HG02763 (cell line): ENCODE data around the gene GOLGA6L7.
"Not testable (repeated sequence)": the region's sequence is repeated elsewhere in the genome, so short reads cannot be mapped to it uniquely, and the experiment has no call there.

Experiments
- ATAC-seq: cut with Tn5 transposase; IDR thresholded peaks from one replicate; pipeline ENCODE4 v1.9.1; 2021; ENCODE audit warnings: mild to moderate bottlenecking, moderate library complexity; ENCODE audit not compliant: unreplicated experiment

The GOLGA6L7 gene, protein sequence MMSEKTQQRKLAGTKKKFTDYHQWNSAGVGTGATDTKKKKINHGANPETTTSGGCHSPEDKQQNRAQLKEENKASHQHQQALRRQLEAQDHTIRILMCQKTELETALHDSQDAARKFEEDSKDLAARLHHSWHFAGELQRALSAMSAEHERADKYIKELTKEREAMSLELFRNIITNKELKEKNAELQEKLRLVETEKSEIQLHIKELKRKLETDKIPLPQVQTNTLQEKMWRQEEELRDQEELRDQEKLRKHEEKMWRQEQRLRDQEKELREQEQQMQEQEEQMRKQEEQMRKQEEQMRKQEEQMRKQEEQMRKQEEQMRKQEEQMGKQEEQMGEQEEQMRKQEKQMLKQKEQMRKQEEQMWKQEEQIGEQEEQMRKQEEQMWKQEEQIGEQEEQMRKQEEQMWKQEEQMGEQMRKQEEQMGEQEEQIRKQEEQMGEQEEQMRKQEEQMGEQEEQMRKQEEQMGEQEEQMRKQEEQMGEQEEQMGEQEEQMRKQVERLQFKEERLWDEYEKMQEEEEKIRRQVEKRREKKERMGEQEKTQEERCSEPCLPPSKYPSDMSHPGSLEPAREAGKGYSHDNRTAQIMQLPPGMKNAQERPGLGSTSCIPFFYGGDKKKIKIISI

DNA sequence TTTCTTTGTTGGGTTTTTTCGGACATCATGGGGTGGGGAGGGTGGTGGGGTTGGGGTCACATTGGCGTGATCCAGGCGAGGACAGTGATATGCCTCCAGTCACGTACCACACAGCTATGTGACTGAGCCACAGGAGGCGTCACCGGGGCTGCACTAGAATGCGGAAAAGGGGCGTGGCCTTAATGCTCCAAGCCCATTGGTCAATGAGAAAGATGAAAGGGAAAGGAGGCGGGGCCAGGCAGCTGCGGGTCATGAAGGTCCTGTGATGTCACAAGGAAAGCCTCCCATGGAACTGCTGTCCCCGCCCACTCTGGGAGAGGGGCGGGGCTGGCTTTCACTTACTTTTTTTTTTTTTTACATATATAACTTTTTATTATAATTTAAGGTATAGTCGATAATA is at the start of gene GOLGA6L7:
Gene GOLGA6L7 (minus strand): TSS at position 124 of the 400 bp plus-strand sequence. CDS start 95 bp downstream, at position 29.
- not testable (repeated sequence) for ATAC-seq

DNA sequence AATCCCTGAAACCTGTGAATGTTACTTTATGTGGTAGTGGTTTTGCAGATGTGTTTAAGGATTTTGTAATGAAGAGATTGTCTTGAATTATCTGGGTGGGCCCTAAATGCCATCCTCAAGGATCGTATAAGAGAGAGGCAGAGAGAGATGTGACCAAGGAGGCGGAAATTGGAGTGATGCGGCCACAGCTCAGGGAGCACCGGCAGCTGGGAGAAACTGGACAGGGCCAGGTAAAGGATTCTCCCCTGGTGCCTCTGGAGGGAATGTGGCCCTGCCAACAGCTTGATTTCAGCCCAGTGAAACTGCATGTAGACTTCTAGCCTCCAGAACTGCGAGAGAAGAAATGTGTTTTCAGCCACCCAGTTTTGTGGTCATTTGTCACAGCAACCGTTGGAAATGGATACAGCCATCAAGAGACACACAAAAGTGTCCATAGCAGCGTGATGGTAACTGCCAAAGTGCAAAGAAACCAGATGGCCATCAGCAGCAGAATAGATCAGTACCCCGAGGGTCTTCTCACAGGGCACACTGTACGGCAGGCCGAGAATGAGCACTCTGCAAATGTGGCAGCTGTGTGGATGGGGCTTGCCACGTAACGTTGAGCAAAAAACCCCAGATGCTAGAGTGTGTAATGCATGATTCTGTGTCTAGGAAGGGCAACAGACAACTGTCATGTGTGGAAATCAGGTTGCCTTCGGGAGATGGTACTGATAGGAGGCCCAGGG is 49.6 kb upstream of the GOLGA6L7 start:
- ATAC-seq, result no peak

DNA sequence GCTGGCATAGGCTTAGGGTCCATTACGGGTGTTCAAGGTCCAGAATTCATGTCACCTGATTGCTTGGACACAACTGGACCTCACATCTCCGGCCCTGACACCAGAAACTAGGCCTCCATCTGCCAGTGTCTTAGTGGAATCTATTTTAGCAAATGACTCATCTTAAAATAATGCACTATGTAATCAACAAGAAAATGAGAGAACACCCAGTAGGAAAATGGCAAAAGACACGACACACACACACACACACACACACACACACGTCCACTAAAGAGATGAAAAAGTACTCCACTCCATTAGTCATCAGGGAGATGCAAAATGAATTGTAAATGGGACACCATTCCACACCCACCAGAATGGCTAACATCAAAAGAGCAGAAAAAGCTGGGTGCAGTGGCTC is 48.5 kb upstream of the GOLGA6L7 start:
- ATAC-seq, result no peak

DNA sequence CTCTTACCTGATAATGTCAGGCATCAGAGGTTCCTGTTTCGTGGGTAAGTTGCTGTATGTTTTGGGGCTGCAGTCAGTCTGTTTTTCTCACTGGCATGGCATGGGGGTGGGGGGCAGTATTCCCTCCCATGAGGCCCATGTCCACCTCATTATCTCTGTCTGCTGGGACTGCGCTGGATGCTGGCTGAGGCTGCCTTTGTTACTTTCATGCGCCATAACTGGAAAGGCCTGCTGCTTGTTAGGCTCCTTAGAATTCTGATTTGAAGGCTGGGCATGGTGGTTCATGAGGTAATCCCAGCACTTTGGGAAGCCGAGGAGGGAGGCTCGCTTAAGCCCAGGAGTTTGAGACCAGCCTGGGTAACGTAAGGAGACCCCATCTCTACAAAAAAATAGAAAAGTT is 47.1 kb upstream of the GOLGA6L7 start:
- no peak for ATAC-seq

DNA sequence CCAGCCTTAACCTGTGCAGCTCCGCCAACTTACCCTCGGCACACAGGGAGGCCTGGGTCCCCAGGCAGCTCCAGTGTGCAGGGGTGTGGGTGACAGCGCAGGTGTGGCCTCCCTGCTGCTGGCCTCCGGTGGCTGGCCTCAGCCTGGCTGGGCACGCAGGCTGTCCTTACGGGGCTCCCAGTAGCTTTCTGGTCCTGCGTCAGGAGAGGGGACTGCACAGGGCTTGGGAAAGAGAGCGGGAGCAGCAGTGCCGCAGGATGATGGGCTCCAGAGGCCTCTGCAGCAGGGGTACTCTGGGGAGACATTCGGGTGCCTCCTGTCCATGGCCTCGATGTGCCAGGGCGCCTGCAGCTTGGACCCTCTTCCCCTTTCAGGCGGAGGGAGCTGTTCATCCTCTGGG is 46.7 kb upstream of the GOLGA6L7 start:
- no peak for ATAC-seq

DNA sequence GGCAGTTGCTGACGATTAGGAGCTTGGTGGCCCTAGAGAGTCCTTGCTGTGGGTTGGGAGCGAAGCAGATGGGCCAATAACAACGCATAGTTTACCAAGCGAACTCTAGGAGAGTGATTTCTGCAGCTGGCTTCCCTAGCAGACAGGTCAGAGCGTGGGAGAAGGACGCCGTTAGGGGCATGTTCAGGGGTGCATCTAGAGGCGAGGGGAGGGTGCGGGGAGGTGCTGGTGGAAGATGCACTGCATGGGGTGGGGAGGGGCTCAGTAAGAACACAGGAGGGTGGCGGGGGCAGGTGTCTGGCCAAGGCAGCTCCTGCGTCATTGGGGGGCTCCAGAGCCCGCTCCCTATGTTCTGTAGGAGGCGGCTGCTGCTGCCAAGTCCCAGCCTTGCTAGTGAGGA is 46.2 kb upstream of the GOLGA6L7 start:
- no peak for ATAC-seq

DNA sequence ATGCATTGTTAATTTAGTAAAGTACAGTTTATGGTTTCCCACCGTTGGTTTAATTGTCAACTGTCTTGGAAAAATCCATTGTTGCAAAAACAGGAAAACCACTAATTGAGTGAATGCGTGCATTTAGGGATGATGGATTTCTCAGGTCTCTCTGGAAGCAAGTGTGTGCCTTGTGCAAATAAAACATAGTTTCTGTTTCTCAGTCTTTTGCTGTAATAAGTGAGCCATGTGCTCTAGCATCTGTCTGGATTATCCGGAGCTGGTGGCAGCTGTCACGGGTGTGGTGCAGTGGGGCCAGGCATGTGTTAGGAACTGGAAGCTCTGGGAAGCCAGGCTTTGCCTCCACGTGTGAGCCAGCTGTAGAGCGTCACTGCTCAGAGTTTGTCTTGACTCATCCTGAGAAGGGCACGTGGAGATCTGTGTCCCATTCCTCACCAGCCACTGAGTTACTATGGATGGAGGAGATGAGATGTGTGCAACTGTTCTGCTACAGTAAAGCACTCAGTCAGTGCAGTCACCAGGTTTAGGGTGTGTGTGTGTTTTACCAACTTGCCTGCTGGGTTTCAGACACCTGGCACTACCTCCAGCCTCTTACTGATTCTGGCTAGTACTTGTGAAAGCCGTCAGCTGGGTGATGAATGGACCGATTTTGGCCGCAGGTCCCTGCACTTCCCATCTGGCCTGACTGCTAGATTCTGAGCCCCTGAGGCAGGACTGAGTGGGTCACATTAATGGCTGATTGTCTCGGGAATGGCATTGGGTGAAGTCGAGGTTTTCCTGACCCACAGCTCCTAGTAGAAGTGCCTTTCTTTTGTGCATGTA is 44.6 kb upstream of the GOLGA6L7 start:
- no peak for ATAC-seq

DNA sequence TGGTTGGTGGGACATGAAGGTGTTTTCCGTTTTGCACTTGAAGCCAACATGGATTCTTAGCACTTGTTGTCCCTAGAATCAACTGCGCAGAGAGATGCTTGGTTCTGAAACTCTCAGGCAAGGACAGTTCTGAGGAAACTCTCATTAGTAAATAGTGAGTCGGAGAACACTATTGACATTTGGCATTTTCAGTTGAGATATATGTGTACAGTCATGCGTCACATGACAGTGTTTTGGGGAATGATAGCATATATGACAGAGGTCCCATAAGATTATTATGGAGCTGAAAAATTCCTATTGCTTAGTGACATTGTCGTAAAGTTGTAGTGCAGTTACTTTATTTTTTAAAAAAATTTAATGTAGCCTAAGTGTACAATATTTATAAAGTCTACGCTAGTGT is 43.1 kb upstream of the GOLGA6L7 start:
- ATAC-seq, result no peak

DNA sequence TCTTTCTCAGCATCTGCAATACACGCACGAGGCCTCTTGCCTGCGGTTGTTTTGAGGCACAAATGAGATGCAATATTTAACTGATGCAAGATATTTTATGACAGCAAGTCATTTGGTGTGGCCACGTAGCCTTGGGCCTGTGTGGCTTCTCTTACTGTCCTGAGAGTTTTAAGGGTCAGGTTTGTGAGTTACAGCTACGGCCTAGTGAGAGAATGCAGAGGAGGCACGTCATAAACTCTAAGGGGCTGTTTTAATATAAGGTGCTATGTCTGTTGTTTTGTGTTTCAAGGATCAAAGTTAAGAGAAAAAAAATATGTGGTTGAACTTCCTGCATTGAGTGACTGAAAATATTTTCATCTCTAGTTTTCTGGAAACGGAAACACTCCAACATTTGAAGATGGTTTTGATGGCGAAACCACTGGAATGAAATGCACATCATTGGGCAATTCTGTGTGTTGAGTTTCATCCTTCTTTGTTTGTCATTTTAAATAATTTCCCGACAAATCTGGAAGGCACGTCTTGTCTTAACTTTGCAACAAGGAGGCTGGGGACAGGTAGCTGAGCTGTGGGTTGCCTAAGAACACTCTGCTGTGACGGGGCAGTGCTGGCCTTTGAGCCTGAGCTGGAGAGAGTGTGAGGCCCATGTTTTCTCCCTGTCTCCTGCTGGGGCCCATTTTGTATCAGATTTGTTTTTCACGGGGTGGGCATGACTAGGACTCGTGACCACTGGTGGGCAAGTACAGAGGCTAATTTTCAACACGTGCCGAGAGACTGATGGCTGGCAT is 42.5 kb upstream of the GOLGA6L7 start:
- ATAC-seq, result no peak

DNA sequence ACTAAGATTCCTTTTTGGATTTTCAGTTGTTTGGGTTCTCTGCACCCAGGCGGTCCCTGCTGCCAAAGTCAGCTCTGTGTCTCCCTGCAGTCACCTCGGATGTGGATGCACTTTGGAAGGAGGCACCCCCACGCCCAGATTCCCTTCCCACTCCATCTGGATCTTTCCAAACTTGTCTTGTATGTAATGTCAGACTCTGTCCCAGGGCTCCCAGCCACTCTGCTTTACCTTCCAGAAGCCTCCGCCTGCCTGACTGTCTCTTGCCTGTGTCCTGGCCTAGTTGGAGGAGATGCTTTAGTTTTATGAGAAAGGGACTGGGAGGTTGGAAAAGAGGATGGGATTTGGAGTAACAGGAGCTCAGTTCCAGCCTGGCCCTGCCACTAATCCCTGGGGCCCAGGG is 41.8 kb upstream of the GOLGA6L7 start:
- ATAC-seq, result not testable (repeated sequence)

DNA sequence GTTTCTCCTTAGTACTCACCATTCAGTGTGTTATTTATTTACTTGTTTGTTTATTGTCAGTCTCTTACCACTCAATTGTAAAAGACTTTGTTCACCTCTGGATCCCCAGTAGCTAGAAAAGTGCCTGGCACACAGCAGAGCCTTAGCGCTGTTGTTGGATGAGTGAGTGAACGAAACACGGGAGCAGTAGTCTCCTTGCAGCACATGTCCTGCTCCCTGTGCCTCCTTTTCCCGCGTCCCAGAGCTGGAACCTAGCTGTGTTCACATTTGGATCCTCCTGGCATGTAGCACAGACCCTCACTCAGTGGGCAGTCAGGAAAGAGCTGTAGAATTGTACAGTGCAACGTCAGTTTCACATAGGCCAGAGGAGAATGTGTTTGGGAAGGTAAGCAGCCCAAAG is 41.4 kb upstream of the GOLGA6L7 start:
- not testable (repeated sequence) for ATAC-seq

DNA sequence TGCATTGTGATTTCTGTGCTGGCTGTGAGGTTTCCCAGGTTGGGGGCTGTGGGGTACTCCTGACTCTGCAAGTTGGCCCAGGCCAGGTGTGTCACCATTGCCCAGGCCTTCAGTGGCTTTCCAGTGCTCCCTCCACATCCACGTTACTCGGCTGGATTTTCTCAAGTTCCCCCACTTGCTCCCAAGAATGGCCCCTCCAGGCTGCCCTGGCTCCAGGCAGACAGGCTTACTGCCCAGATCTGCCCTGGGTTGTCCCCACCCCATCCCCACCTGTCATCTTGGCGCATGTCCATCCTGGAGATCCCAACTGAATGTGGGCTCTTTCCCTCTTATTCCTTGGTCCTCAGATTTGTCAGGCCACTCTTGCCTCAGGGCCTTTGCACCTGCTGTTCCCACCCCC is 40.9 kb upstream of the GOLGA6L7 start:
- no peak for ATAC-seq

DNA sequence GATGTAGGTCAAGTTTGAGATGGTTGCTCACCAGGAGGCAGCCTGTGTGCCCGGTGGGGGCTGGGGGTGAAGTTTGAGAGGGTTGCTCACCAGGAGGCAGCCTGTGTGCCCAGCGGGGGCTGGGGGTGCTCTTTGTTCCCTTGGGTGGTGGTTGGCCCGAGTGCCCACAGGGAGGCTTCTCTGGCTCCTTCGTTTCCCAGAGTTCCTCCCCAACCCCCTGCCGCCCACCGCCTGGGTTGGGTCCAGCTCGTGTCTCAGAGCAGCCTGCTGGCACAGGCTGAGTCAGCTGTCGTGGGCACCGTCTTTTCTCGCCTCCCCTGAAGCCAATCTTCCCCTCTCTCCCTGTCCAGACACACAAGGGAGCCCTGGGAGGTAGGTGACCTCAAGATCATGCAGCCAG is 40.5 kb upstream of the GOLGA6L7 start:
- ATAC-seq, result no peak

DNA sequence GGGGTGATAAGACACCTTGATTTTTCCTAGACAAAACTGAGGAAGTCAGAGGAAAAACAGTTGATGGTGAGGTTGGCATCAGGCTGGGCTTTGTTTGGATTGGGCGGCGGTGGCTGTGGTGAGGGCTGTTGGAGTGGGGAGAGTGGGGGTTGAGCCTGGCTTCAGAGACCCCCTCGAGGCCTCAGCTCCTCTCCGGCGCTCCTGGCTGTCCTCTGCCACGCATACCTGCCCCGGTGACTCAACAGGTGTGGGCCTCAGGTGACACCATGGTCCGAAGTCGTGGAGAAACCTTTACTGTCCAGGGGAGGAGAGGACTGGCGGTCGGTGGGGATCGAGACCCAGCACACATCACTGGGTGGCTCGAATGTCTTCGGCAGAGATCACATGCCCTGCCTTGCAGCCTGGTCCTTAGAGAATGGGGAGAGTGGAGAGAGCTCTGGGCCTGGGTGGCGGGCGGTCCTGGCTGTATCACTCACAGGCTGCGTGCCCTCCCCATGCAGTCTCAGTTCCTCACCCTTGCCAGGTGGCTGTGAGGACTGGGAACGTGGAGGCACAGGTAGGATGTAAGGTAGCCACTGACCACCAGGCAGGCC is 40.0 kb upstream of the GOLGA6L7 start:
- no peak for ATAC-seq

DNA sequence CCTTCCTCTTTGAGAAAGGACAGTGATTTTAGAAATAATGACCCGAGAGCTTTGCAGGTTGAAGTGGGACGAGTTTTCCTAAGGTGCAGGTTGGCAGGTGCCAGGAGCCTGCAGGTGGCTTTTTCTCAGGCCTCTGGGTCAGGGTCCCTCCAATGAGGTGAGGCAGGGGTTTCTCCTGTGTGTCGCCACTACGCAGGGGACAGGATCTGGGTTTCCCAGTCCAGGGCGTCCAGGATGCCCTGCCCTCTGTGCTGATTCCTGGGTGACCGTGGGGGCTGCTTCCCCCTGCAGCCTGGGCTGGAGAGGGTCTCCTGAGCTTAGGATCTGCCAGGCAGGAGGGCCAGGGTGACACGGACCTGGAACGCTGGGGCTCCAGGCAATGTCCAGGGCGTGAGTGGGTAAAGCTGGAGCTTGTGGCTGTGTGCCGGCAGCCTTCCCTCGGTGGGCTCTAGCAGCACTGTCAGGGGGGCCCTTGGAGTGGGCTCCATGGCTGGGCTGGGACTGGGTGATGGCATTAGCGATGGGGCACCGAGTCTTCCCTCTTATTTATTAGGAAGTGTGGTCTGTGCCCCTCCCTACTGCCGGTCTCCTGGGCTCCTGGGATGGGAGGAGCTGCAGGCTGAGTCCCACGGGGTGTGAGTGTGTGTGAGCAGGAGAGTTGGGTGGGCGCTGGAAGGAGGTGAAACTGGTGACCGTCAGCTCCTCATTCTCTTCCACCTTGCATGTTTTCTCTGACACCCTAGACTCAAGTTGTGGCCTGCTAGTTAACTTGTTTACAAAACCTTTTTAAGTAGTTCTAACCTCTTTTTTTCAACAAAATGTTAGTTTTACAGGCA is 39.1 kb upstream of the GOLGA6L7 start:
- no peak for ATAC-seq

DNA sequence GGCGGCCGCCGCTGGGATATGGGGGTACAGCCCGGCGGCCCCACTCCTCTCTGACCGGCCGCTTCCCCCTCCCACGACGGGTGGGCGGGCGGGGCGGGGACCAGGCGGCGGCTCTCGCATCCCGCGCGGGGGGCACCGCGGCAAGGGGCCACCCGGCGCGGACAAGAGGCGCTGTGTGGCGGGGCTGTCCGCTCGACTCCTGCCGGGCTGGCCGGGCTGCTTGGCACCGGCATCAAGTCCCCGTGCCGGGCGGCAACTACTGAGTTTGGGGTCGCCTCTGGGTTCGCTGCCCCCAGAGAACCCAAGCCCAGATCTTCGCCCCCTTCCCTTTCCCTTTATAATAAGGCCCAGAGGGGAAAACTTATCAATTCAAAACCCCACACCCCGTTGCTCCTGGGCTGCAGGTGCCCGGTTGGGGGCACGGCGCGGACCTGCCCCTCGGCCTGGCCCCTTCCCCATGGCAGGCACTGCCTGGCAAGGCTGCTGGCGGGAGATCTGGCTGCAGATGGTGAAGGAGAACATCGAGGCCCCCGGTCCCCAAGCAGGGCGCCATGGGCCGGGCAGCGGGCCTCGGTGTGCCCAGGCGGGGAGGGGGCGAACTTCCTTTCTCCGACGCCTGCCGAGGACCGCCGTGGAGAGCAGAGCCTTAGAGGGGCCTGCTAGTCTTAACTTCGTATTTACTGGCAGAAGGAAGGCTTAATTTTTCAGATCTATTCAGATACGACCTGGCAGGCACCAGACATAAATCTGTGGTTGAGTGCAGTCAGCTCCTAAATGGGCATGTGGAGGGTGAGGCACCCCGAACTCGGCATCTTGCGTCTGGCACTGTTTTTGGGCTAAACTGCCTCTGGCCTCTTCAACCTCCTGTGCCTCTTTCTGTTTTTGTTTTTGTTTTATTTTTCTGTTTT is 38.2 kb upstream of the GOLGA6L7 start:
- no peak for ATAC-seq

DNA sequence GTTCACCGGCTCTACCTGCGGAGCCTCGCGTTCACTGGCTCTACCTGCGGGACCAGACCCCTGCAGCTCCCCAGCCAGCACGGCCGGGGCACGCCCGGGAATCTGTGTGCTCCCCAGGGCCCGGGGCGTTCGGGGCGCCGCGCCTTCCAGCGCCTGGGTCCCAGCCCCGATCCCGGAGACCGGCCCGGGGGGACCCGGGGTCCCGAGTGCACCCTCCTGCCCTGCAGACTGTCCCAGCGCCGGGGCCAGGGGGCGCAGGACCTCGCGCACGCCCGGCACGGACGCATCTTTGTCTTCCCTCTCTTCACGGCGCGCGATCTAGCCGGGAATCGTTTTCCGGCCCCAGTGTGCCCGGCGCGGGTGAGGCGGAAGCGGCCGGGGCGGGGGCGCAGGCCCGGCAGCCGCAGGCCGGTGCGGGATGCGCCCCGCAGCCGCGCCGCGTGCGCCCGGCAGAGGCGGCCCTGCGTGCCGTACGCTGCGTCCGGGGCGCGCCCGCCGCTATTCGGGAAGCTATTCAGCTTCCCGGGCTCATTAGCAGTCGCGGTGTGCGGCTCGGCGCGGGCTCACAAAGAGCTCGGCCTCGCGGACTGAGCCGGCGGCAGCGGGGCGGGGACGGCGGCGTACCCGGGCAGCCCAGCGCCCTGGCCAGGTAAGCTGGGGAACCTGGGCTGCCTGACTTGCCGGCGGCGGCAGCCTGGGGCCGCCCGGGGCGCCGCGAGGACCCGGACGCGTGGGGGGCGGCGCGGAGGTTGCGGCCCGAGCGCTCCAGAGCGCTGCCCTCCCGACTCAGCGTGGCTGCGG is 37.4 kb upstream of the GOLGA6L7 start, which contains the start of gene APBA2:
Gene APBA2 (plus strand): TSS at position 345 of the 801 bp plus-strand sequence. CDS start 167,911 bp downstream, outside the sequence.
- ATAC-seq, result no peak
